ENCODE data around the gene HSD17B14.
"Not testable (repeated sequence)": the region's sequence is repeated elsewhere in the genome, so short reads cannot be mapped to it uniquely, and the experiment has no call there.

The HSD17B14 gene

DNA sequence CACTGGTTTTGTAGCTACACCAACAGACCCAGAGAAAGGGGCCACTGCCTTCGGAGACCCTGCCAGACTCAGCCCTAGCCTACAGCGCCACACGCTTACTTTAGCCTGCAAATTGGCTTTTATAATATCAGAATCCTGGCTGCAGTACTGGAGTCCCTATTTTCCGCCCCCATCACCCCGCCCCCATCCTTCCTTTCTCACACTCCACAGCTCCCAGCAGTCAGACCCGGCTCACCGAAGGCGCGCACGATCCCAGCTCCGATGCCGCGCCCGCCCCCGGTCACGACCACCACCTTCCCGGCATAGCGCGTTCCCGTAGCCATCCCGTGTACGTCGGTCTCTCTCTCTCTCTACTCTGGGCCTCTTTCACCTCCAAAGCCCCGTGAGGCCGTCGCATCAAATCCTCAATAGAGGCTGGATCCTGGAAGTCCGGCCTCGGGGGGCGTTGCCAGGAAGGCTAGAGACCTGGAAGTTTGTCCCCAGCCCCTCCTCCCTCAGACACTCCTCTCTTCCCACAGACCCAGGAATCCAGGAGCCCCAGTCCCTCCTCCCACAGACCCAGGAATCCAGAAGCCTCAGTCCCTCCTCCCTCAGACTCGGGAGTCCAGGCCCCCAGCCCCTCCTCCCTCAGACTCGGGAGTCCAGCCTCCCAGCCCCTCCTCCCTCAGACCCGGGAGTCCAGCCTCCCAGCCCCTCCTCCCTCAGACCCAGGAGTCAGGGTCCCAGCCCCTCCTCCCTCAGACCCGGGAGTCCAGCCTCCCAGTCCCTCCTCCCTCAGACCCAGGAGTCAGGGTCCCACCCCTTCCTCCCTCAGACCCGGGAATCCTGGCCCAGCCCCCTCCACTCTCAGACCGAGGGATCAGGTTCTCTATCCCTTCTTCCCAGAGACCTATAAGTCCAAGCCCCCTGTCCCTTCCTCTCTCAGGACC is at the start of gene HSD17B14:
TSS of gene HSD17B14 (minus strand) at position 403 of the 929 bp plus-strand sequence. CDS start at position 323, 80 bp downstream.
- no peak for TF ChIP-seq CTCF (IDR thresholded peaks at IDR 0.05; ENCODE audit: control extremely low read depth, extremely low read depth, low read depth, missing control alignments)
- POLR2A ChIA-PET: interaction anchor here (0.7 to 0.9 kb wide), 2 partner anchors 39 to 59 kb away, joined by 3 to 4 read pairs; no protein-coding TSS in a partner anchor

DNA sequence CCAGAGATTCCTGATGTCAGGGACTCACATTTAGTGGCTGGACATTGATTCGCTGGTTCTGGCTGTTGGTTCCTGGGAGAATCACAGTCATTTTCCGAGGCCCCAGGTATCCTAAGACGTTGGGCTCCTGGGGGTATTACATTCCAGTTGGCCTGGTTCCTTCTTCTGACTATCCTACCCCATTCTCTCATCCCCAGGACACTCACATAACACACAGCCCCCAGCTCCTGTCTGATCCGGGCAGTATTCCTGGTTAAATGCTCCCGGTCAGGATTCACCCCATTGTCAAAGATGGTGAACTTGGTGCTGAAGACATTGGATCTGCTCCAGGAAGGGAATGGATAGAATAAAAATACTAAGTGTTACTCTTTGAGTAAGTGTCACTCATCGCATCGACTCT is 47.4 kb upstream of the HSD17B14 start:
- CTCF ChIA-PET: interaction anchor here (1.1 kb wide), 1 partner anchor 87 kb away, joined by 3 read pairs; no protein-coding TSS in a partner anchor
- no peak for TF ChIP-seq CTCF (IDR thresholded peaks at IDR 0.05; ENCODE audit: control extremely low read depth, extremely low read depth, low read depth, missing control alignments)
- POLR2A ChIA-PET: interaction anchor here (0.6 to 0.7 kb wide), 3 partner anchors 9 to 247 kb away, joined by 3 read pairs; no protein-coding TSS in a partner anchor
- DNase-seq (ENCODE audit: extremely low spot score): no peak

More for the DNA sequence above, at the start of gene HSD17B14:
- no peak for DNase-seq (ENCODE audit: extremely low spot score)
- CTCF ChIA-PET: interaction anchor here (0.6 to 2.2 kb wide), 23 partner anchors 9 to 219 kb away, joined by 3 to 30 read pairs (median 5); partner anchors contain the start of gene CA11

DNA sequence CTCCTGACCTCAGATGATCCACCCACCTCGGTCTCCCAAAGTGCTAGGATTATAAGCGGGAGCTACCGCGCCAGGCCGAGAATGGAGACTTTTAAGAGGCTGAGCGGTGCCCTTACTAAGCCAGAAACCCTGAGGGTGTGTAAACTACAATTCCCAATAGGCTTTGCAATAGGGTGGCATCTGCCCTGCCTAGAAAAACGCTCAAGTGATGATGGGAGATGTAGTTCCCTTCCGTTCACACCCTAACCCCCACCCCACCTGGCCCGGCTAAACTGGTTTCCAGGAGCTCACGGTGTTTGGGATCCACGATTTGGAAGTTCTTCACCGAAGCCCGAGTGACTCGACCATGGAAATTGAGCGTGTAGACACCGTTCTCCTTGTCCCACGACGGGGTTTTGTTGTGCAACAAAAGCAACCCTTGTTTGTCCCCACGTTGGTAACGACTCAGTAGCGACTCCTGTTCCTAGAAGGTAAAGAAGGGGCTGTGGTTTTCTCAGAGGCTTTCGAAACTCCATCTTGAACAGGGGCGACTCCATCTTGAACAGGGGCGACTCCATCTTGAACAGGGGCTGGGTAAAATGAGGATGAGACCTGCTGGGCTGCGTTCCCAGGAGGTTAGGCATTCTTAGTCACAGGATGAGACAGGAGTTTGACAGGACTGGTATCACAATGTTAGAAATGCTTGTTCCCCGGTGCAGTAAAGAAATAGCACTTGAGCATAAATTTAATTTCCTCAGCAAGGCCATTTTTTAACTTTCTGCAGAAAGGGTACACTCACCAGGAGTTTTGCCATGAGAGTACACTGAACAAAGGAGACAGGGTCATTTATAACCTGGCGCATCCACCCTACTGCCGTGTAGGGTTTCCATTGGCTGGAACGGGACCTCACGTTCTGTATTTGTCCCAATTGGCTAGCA is 45.7 kb upstream of the HSD17B14 start:
- no peak for TF ChIP-seq CTCF (IDR thresholded peaks at IDR 0.05; ENCODE audit: control extremely low read depth, extremely low read depth, low read depth, missing control alignments)
- ChIA-PET POLR2A (interaction anchor here (0.6 to 3.3 kb wide), 9 partner anchors 10 to 104 kb away, joined by 3 to 30 read pairs (median 5); partner anchors contain the start of genes NUCB1, PPP1R15A and TULP2), CTCF (interaction anchor here (1.9 kb wide), 1 partner anchor 88 kb away, joined by 10 read pairs; no protein-coding TSS in a partner anchor)
- no peak for DNase-seq (ENCODE audit: extremely low spot score)

GRCh38 chr19:48879696-48880095 is 43.4 kb upstream of the HSD17B14 start:
- ChIA-PET POLR2A (interaction anchor here (0.7 to 3.3 kb wide), 8 partner anchors 11 to 516 kb away, joined by 6 to 30 read pairs (median 8); partner anchors contain the start of genes GYS1, NUCB1, RUVBL2 and TMEM143), CTCF (interaction anchor here (0.9 kb wide), 1 partner anchor 40 kb away, joined by 3 read pairs; no protein-coding TSS in a partner anchor)
- not testable (repeated sequence) for DNase-seq (ENCODE audit: extremely low spot score)

- TF ChIP-seq CTCF (IDR thresholded peaks at IDR 0.05; ENCODE audit: control extremely low read depth, extremely low read depth, low read depth, missing control alignments): no peak
- DNase-seq (ENCODE audit: extremely low spot score): no peak
- ChIA-PET POLR2A (interaction anchor here (0.6 to 3.3 kb wide), 9 partner anchors 10 to 719 kb away, joined by 3 to 30 read pairs (median 7); partner anchors contain the start of genes GYS1 and NUCB1), CTCF (no interaction called here)
These were observed 42.8 kb upstream of the HSD17B14 start for GRCh38 chr19:48879025-48879637.
